Stimulated activated naive CD8-positive, alpha-beta T cell treated with anti-CD3 and anti-CD28 coated beads, Interleukin-15, Interleukin-2, amounts not matched to agents 100 U/mL and 50 U/mL, for 24 hours (primary cell): ENCODE data around the gene CDH4.

Experiments
- ATAC-seq: fragments of 150-1000 bp; cut with Tn5 transposase; one replicate; pipeline ENCODE4 v1.10.0; 2021
- DNase-seq: peaks from one replicate; pipeline ENCODE4 v3.0.0; 2021

Gene CDH4

GRCh38 chr20:61356196-61356595 lies 104.1 kb downstream of the CDH4 start:
- DNase-seq: no peak
- ATAC-seq: no peak

GRCh38 chr20:61357119-61357518 lies 105.1 kb downstream of the CDH4 start:
- ATAC-seq: no peak
- DNase-seq: no peak

GRCh38 chr20:61359254-61359653 lies 107.2 kb downstream of the CDH4 start:
- DNase-seq (no peak), ATAC-seq (no peak)

GRCh38 chr20:61360296-61360695 lies 108.2 kb downstream of the CDH4 start:
- ATAC-seq (no peak), DNase-seq (no peak)

- DNase-seq (no peak), ATAC-seq (no peak)
Observed at GRCh38 chr20:61360940-61361339, 108.9 kb downstream of the CDH4 start.

- DNase-seq: no peak
- ATAC-seq: no peak
Observed at GRCh38 chr20:61361501-61361900, 109.4 kb downstream of the CDH4 start.

- ATAC-seq (no peak), DNase-seq (no peak)
Observed at GRCh38 chr20:61364147-61364546, 112.1 kb downstream of the CDH4 start.

GRCh38 chr20:61366914-61367313 lies 114.9 kb downstream of the CDH4 start:
- DNase-seq (no peak), ATAC-seq (no peak)

- DNase-seq (no peak), ATAC-seq (no peak)
Observed at GRCh38 chr20:61369731-61370520, 117.9 kb downstream of the CDH4 start.

- ATAC-seq (no peak), DNase-seq (no peak)
Observed at GRCh38 chr20:61370841-61371303, 118.8 kb downstream of the CDH4 start.

GRCh38 chr20:61371501-61372136 lies 119.6 kb downstream of the CDH4 start:
- DNase-seq (no peak), ATAC-seq (no peak)

- no peak for DNase-seq
Observed at GRCh38 chr20:61372137-61373054, 120.3 kb downstream of the CDH4 start.

GRCh38 chr20:61373055-61373399 lies 121.0 kb downstream of the CDH4 start:
- no peak for ATAC-seq

More at GRCh38 chr20:61372137-61373054, 120.3 kb downstream of the CDH4 start:
- ATAC-seq: no peak

GRCh38 chr20:61373956-61374545 lies 122.0 kb downstream of the CDH4 start:
- no peak for DNase-seq
- no peak for ATAC-seq

More at GRCh38 chr20:61373055-61373399, 121.0 kb downstream of the CDH4 start:
- DNase-seq: no peak

- ATAC-seq (no peak), DNase-seq (no peak)
Observed at GRCh38 chr20:61376541-61377240, 124.6 kb downstream of the CDH4 start.

GRCh38 chr20:61378694-61379355 lies 126.8 kb downstream of the CDH4 start:
- DNase-seq: no peak
- no peak for ATAC-seq

GRCh38 chr20:61379898-61380544 lies 128.0 kb downstream of the CDH4 start:
- ATAC-seq: no peak
- no peak for DNase-seq

GRCh38 chr20:61380545-61380915 lies 128.5 kb downstream of the CDH4 start:
- no peak for DNase-seq
- ATAC-seq: no peak

GRCh38 chr20:61382194-61382593 lies 130.1 kb downstream of the CDH4 start:
- ATAC-seq (no peak), DNase-seq (no peak)

- ATAC-seq: no peak
Observed at GRCh38 chr20:61385296-61385695, 133.2 kb downstream of the CDH4 start.

GRCh38 chr20:61385731-61386130 lies 133.7 kb downstream of the CDH4 start:
- ATAC-seq (no peak), DNase-seq (no peak)

More at GRCh38 chr20:61385296-61385695, 133.2 kb downstream of the CDH4 start:
- DNase-seq: no peak
